ENCODE measurements around the gene ERICH6. TPM values are rescaled to one million over a fixed set of nuclear protein-coding genes. Genes with fewer than 3 reads are reported as not detected.

The ERICH6 gene
- total and polyA plus RNA-seq, 2 donors (not counting 3 experiments of a cell fraction or from before 2014, with no cell fraction given) = not detected

DNA sequence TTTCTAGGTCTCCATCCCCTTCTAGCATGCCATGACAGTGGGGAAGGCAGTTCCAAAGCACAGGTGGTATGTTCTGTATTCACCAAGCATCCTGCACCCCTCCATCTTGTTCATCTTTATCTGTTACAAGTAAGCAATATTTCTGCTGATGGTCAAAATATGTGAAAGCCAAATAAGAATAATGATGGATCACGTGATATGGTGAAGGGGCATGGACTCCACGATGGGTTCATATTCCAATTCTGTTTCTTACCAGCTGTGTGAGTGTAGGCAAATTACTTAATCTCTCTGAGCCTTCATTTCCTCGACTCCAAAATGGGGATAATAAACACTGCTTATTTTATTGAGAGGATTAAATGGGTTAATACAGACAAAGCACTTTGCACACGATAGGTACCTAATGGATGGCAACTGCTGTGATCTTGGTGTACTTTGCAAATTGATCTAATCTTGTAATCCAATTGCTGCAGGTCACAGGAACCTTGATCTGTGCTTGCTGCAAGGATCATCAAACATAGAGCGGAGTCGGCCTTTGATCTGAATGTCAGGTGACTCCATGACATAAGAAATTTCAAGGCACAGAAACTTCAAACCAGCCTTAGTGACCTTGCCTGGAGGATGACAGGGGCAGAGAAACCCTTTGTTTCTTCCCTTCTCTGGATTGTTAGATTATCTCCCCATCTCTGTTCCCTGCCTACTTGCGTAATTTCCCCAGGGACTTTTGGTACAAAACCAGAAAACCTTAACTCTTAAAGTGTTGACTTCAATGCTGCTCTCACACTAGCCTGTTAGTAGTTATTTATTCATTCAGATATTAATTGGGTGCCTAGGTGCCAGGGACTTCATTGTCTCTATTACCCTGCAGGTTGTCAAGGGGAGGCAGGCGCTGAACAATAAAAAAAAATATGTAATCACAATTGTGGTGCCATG lies 33.4 kb upstream of the ERICH6 start:
- Histone ChIP-seq H2AFZ (ENCODE audit: low read depth, low read length) (no peak overlapping the region), H3K9me1 (replicated peaks; ENCODE audit: control insufficient read depth, extremely low read depth, insufficient read depth, low read length) (no peaks in the 10 kb centered on the region), H3K4me3 (replicated peaks in 1 of 3; ENCODE audit: insufficient read depth in 1 of 3, low read depth in 1 of 3, low read length in 3 of 3) (no peak overlapping the region), H3K36me3 (ENCODE audit: control insufficient read depth in 2 of 2, extremely low read depth in 1 of 2, insufficient read depth in 2 of 2, low read length in 2 of 2) (peaks cover 0 to 7% of the 10 kb centered on the region in 2 experiments), H3K27ac (ENCODE audit: insufficient read depth, low read depth, low read length) (no peak overlapping the region), H3K4me2 (ENCODE audit: insufficient read depth, low read length) (no peak overlapping the region), H3K9me3 (replicated peaks; ENCODE audit: control insufficient read depth, insufficient read depth, low read length) (no peaks in the 10 kb centered on the region), H3K9ac (replicated peaks; ENCODE audit: extremely low read depth, insufficient read depth, low read length) (no peak overlapping the region), H3K4me1 (ENCODE audit: control insufficient read depth, extremely low read depth, insufficient read depth, low read length) (no peaks in the 10 kb centered on the region), H3K27me3 (ENCODE audit: control insufficient read depth in 2 of 2, insufficient read depth in 2 of 2, low read length in 2 of 2) (no peaks in the 10 kb centered on the region), H3K79me2 (ENCODE audit: control insufficient read depth, insufficient read depth, low read length) (peaks cover under 1% of the 10 kb centered on the region), H4K20me1 (replicated peaks; ENCODE audit: control insufficient read depth, extremely low read depth, insufficient read depth, low read length) (no peaks in the 10 kb centered on the region)
- no peak for FAIRE-seq
- dilution Hi-C loops (cut with MboI; ENCODE audit: extremely low pct_ligation_motif_present, low sequenced_read_pairs) (no loop called here), intact Hi-C loops (cut with micrococcal nuclease) (no loop called here)
- POLR2A ChIA-PET = no interaction called here
- DNase-seq (ENCODE audit: low read depth, low spot score) = no peak
- no TSS peak for BruUV-seq (replicated peaks)
- CTCF ChIA-PET = no interaction called here
- TF ChIP-seq, protein P1, sequence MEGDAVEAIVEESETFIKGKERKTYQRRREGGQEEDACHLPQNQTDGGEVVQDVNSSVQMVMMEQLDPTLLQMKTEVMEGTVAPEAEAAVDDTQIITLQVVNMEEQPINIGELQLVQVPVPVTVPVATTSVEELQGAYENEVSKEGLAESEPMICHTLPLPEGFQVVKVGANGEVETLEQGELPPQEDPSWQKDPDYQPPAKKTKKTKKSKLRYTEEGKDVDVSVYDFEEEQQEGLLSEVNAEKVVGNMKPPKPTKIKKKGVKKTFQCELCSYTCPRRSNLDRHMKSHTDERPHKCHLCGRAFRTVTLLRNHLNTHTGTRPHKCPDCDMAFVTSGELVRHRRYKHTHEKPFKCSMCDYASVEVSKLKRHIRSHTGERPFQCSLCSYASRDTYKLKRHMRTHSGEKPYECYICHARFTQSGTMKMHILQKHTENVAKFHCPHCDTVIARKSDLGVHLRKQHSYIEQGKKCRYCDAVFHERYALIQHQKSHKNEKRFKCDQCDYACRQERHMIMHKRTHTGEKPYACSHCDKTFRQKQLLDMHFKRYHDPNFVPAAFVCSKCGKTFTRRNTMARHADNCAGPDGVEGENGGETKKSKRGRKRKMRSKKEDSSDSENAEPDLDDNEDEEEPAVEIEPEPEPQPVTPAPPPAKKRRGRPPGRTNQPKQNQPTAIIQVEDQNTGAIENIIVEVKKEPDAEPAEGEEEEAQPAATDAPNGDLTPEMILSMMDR (IDR thresholded peaks at IDR 0.05; ENCODE audit: extremely low read depth in 1 of 2, insufficient read depth in 1 of 2, low read depth in 1 of 2, low read length in 2 of 2) = no peak
- no peak for TF ChIP-seq POLR2A (IDR thresholded peaks at IDR 0.05; ENCODE audit: low read depth, low read length)

- BruUV-seq (replicated peaks) = no TSS peak
- peaks cover 0 to 5% of the 10 kb centered on the region in 2 experiments for H3K36me3 ChIP-seq (ENCODE audit: control insufficient read depth in 2 of 2, extremely low read depth in 1 of 2, insufficient read depth in 2 of 2, low read length in 2 of 2)
- dilution Hi-C loops (cut with MboI; ENCODE audit: extremely low pct_ligation_motif_present, low sequenced_read_pairs) = no loop called here
Observed at GRCh38 chr3:150736316-150736719, 32.6 kb upstream of the ERICH6 start.

More at GRCh38 chr3:150736316-150736719, 32.6 kb upstream of the ERICH6 start:
- Histone ChIP-seq H2AFZ (ENCODE audit: low read depth, low read length) (no peak overlapping the region), H3K79me2 (ENCODE audit: control insufficient read depth, insufficient read depth, low read length) (no peaks in the 10 kb centered on the region), H3K9me1 (replicated peaks; ENCODE audit: control insufficient read depth, extremely low read depth, insufficient read depth, low read length) (no peaks in the 10 kb centered on the region), H3K27me3 (ENCODE audit: control insufficient read depth in 2 of 2, insufficient read depth in 2 of 2, low read length in 2 of 2) (no peaks in the 10 kb centered on the region), H3K4me2 (ENCODE audit: insufficient read depth, low read length) (no peak overlapping the region), H4K20me1 (replicated peaks; ENCODE audit: control insufficient read depth, extremely low read depth, insufficient read depth, low read length) (no peaks in the 10 kb centered on the region), H3K27ac (ENCODE audit: insufficient read depth, low read depth, low read length) (no peak overlapping the region), H3K9me3 (replicated peaks; ENCODE audit: control insufficient read depth, insufficient read depth, low read length) (no peaks in the 10 kb centered on the region), H3K4me3 (replicated peaks in 1 of 3; ENCODE audit: insufficient read depth in 1 of 3, low read depth in 1 of 3, low read length in 3 of 3) (no peak overlapping the region), H3K9ac (replicated peaks; ENCODE audit: extremely low read depth, insufficient read depth, low read length) (no peak overlapping the region), H3K4me1 (ENCODE audit: control insufficient read depth, extremely low read depth, insufficient read depth, low read length) (no peaks in the 10 kb centered on the region)
- FAIRE-seq = no peak
- POLR2A ChIA-PET = no interaction called here
- DNase-seq (ENCODE audit: low read depth, low spot score) = no peak
- intact Hi-C loops (cut with micrococcal nuclease) = no loop called here
- no peak for TF ChIP-seq POLR2AphosphoS5 (IDR thresholded peaks at IDR 0.05; ENCODE audit: insufficient read depth, low read depth, low read length)
- no peak for TF ChIP-seq FOS (IDR thresholded peaks at IDR 0.05; ENCODE audit: borderline replicate concordance, insufficient read depth, low read length)
- TF ChIP-seq, protein P2, sequence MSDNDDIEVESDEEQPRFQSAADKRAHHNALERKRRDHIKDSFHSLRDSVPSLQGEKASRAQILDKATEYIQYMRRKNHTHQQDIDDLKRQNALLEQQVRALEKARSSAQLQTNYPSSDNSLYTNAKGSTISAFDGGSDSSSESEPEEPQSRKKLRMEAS (IDR thresholded peaks at IDR 0.05; ENCODE audit: insufficient read depth, insufficient read length) = no peak
- CTCF ChIA-PET = interaction anchor here (2.0 kb wide), 1 partner anchor 15 kb away, joined by 8 read pairs; no protein-coding TSS in a partner anchor
